Activated T-cell treated with anti-CD3 and anti-CD28 coated beads for 48 hours (primary cell): Measurements from ENCODE around the gene OGFOD3.
"Not testable (repeated sequence)": the region's sequence is repeated elsewhere in the genome, so short reads cannot be mapped to it uniquely, and the experiment has no call there.

Source experiments
- DNase-seq: peaks from one replicate; pipeline ENCODE4 v3.0.0-alpha.2; 2020; ENCODE audit warnings: low read depth

The OGFOD3 gene

GRCh38 chr17:82386881-82387704 lies 31.3 kb downstream of the OGFOD3 start:
- no peak for DNase-seq

- no peak for DNase-seq
Observed at GRCh38 chr17:82386255-82386831, 32.0 kb downstream of the OGFOD3 start.

GRCh38 chr17:82385559-82386254 lies 32.7 kb downstream of the OGFOD3 start:
- DNase-seq: no peak

GRCh38 chr17:82384730-82385481 lies 33.5 kb downstream of the OGFOD3 start:
- no peak for DNase-seq

GRCh38 chr17:82384051-82384729 lies 34.2 kb downstream of the OGFOD3 start:
- no peak for DNase-seq

- no peak for DNase-seq
Observed at GRCh38 chr17:82383411-82383810, 35.0 kb downstream of the OGFOD3 start.

GRCh38 chr17:82382933-82383255 lies 35.5 kb downstream of the OGFOD3 start:
- DNase-seq: no peak

GRCh38 chr17:82382220-82382932 lies 36.0 kb downstream of the OGFOD3 start:
- DNase-seq: not testable (repeated sequence)

GRCh38 chr17:82381703-82382009 lies 36.7 kb downstream of the OGFOD3 start:
- DNase-seq: not testable (repeated sequence)

GRCh38 chr17:82380860-82381702 lies 37.3 kb downstream of the OGFOD3 start:
- DNase-seq: no peak

- no peak for DNase-seq
Observed at GRCh38 chr17:82378741-82379021, 39.7 kb downstream of the OGFOD3 start.

GRCh38 chr17:82377924-82378740 lies 40.3 kb downstream of the OGFOD3 start:
- DNase-seq: no peak

GRCh38 chr17:82377294-82377693 lies 41.1 kb downstream of the OGFOD3 start:
- not testable (repeated sequence) for DNase-seq

- no peak for DNase-seq
Observed at GRCh38 chr17:82376042-82376730, 42.2 kb downstream of the OGFOD3 start.

GRCh38 chr17:82375359-82376041 lies 42.9 kb downstream of the OGFOD3 start:
- no peak for DNase-seq

- no peak for DNase-seq
Observed at GRCh38 chr17:82374626-82375331, 43.6 kb downstream of the OGFOD3 start.

GRCh38 chr17:82373731-82374625 lies 44.4 kb downstream of the OGFOD3 start:
- DNase-seq: no peak
